Kidney (tissue), 14 donors: Measurements from ENCODE around the gene COL6A1. TPM values are rescaled to one million over a fixed set of nuclear protein-coding genes. Genes with fewer than 3 reads are reported as not detected.

Source experiments
- DNase-seq, 5 donors: peaks; one replicate each; pipeline ENCODE4 v3.0.0-alpha.2; 2013 to 2020
- FAIRE-seq: peaks from 2 replicates; lab custom pipeline; 2012; peaks lifted over from hg19 to GRCh38; lab: Jason Lieb, UNC
- H3K27ac ChIP-seq, 2 donors: one replicate each; pipeline ENCODE4 v1.7.0; 2013; ENCODE audit warnings: low read depth in 2 of 2, low read length in 2 of 2, inconsistent platforms in 1 of 2
- H3K27me3 ChIP-seq: one replicate; pipeline ENCODE4 v1.7.1; 2013; ENCODE audit warnings: low read length, inconsistent platforms; ENCODE audit not compliant: control insufficient read depth, insufficient read depth
- H3K36me3 ChIP-seq, 3 donors: one replicate each; pipeline versions ENCODE4 v1.7.0 to v1.7.1; 2013; ENCODE audit warnings: low read length in 3 of 3, control low read depth in 1 of 3, inconsistent platforms in 1 of 3; ENCODE audit not compliant: insufficient read depth in 3 of 3, control insufficient read depth in 2 of 3
- H3K4me1 ChIP-seq, 3 donors: one replicate each; pipeline versions ENCODE4 v1.7.0 to v1.7.1; 2013; ENCODE audit warnings: low read length in 3 of 3, inconsistent platforms in 1 of 3, low read depth in 1 of 3; ENCODE audit not compliant: control insufficient read depth in 2 of 3, insufficient read depth in 2 of 3
- H3K4me3 ChIP-seq, 3 donors: one replicate each; pipeline versions ENCODE4 v1.7.0 to v1.8.1; 2013; ENCODE audit warnings: low read length in 3 of 3, control low read depth in 1 of 3, inconsistent platforms in 1 of 3
- H3K9ac ChIP-seq, 3 donors: one replicate each; pipeline versions ENCODE4 v1.7.0 to v1.7.1; 2013; ENCODE audit warnings: low read length in 3 of 3, control low read depth in 1 of 3, inconsistent platforms in 1 of 3
- H3K9me3 ChIP-seq, 3 donors: one replicate each; pipeline versions ENCODE4 v1.7.0 to v1.7.1; 2013; ENCODE audit warnings: low read length in 3 of 3, control low read depth in 1 of 3, inconsistent platforms in 1 of 3; ENCODE audit not compliant: control insufficient read depth in 2 of 3, insufficient read depth in 1 of 3
- intact Hi-C: fragments of 100-400 bp; cut with DNase I; formaldehyde crosslinking; loops from one replicate; pipeline ENCODE4 v1.11.1; 2022
- polyA plus RNA-seq: library from polyadenylated mRNA; stranded (reverse); fragments of 350-450 nt; fragmentation: Illumina TruSeq; extraction: RNeasy Lipid Tissue Mini Kit (QIAGEN cat#74804); gene quantifications from one replicate; pipeline ENCODE4 v1.2.3, GENCODE V29; 2014; ENCODE audit warnings: low read depth, low replicate concordance; ENCODE audit not compliant: insufficient read depth
- total RNA-seq: library from RNA; stranded (reverse); fragmentation: NEBNext Ultra II Directional; extraction: Animal tissue kit (Norgen Biotek cat#: 25700); gene quantifications from one replicate; pipeline ENCODE4 v1.2.1, GENCODE V29; 2021
- TF ChIP-seq, protein P1 (sequence below): IDR thresholded peaks from 3 replicates; pipeline ENCODE4 v1.5.1; 2012; ENCODE audit warnings: mild to moderate bottlenecking, moderate library complexity, borderline replicate concordance; ENCODE audit not compliant: insufficient read depth; ENCODE audit errors: extremely low read depth
- donor health status: control.
- donor health status: control.
- donor health status: control.
- donor health status: control.
- donor health status: control.
- donor health status: DM: yes; HTN: yes; CAD: no.
- donor health status: Normal renal cell carcinoma (clear cell type).

Gene COL6A1
- total and polyA plus RNA-seq, 2 donors from 2014 or later, result 112 to 127 TPM

DNA sequence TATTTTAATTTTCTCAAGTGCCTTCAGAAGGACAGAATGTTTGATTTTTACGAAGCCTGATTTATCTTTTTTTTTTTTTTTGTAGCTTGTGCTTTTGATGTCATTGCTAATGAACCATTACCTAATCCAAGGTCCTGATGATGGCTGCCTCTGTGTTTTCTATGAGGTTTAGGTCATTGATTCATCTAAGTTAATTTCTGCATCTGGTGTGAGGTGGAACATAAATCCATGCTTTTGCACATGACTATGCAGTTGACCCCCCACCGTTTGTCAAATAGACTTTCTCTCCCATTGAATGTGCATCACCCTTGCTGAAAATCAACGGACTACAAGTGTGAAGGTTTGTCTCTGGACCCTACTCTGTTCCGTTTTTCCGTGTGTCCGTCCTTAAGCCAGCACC, 50.5 kb downstream of the COL6A1 start:
- Histone ChIP-seq H3K27ac (no peak overlapping the region), H3K4me1 (peaks cover 0 to 2% (median 0%) of the 10 kb centered on the region in 3 donors), H3K36me3 (no peaks in the 10 kb centered on the region), H3K27me3 (no peaks in the 10 kb centered on the region), H3K9me3 (peaks cover 0 to 4% (median 0%) of the 10 kb centered on the region in 3 donors), H3K9ac (no peak overlapping the region), H3K4me3 (no peak overlapping the region)
- FAIRE-seq (no peak), DNase-seq (no peak)
- TF ChIP-seq, protein P1, sequence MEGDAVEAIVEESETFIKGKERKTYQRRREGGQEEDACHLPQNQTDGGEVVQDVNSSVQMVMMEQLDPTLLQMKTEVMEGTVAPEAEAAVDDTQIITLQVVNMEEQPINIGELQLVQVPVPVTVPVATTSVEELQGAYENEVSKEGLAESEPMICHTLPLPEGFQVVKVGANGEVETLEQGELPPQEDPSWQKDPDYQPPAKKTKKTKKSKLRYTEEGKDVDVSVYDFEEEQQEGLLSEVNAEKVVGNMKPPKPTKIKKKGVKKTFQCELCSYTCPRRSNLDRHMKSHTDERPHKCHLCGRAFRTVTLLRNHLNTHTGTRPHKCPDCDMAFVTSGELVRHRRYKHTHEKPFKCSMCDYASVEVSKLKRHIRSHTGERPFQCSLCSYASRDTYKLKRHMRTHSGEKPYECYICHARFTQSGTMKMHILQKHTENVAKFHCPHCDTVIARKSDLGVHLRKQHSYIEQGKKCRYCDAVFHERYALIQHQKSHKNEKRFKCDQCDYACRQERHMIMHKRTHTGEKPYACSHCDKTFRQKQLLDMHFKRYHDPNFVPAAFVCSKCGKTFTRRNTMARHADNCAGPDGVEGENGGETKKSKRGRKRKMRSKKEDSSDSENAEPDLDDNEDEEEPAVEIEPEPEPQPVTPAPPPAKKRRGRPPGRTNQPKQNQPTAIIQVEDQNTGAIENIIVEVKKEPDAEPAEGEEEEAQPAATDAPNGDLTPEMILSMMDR, result no peak
- intact Hi-C loops, result no loop called here

DNA sequence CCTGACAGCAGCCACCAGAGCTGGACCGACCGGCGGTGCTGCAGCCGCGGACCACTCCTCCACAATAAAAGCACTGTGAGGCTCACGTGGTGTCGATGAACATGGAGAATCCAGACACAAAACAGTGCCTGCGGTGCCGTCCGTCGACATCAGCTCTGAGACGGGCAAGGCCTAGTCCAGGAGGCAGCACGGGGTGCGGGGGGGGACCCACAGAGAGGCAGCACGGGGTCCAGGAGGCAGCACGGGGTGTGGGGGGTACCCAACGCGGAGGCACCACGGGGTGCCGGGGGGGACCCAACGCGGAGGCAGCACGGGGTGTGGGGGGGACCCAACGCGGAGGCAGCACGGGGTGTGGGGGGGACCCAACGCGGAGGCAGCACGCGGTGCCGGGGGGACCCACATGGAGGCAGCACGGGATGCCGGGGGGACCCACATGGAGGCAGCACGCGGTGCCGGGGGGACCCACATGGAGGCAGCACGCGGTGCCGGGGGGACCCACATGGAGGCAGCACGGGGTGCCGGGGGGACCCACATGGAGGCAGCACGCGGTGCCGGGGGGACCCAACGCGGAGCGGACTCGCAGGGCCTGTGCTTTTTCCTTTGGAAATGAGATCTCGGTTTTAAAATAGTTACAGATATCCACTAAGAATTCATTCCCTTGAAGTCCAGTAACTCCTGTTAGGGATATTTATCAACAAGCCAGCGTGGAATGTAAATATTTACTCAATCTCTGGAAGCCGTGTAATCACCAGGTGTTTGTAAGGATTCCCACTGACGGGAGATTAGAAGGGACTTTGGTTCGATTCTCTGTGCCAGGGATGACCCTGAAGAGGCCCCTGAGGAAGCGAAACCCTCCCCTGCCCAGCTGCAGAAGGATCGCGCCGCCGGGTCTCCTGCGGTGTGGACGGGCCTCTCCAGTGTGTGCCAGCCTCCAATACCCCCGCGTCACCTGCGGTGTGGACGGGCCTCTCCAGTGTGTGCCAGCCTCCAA, 52.1 kb downstream of the COL6A1 start:
- TF ChIP-seq, protein P1, result no peak
- H3K27me3 ChIP-seq, result no peaks in the 10 kb centered on the region

DNA sequence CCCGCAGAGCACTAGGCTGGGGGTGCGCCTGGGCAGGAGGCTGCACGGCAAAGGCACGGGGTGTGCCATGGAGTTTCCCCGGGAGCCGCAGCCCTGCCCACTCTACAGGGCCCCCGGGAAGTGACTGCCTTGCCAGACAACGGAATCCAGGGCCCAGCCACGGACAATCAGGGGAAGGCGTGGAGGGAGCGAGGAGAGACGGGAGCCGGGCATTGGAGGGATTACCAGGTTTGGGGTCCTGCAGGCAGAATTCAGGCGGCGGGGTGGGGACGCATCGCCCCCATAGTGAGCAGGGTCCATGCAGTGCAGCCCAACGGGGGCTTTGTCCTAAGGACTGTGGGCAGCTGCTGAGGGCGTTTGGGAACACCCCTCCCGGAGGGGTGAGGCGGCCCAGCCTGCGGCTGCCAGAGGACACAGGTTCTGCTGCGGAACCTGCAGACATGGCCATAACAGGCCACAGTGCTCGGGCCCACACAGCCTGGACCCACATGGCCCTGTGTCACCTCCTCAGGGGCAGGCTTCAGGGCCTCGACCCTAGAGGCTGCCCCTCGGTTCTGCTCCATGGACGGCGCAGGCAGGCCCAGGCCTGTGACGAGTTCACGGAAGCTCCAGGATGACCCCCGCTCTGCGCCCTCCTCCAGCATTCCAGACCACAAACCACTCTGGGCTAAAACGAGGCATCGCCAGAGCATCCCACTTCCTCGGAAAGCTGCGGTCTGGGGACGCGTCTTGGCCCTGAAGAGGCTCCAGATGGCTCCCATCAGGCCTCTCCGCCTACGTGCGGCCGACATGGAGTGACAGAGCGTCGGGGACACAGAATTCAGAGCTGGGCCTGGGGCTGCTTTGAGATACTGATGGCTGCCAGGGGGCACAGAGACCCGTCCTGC, 54.5 kb downstream of the COL6A1 start:
- intact Hi-C loops, result no loop called here
- H3K27ac ChIP-seq, result no peak overlapping the region
- FAIRE-seq (no peak), DNase-seq (peak; percentile 73 to 94 (median 86))
- H3K27me3 ChIP-seq, result no peaks in the 10 kb centered on the region
- TF ChIP-seq, protein P1, result no peak
- H3K9ac ChIP-seq, result no peak overlapping the region
- no peak overlapping the region for H3K4me3 ChIP-seq
- H3K9me3 ChIP-seq, result no peaks in the 10 kb centered on the region
- no peaks in the 10 kb centered on the region for H3K4me1 ChIP-seq
- H3K36me3 ChIP-seq, result no peaks in the 10 kb centered on the region

More for the DNA sequence above, 52.1 kb downstream of the COL6A1 start:
- no peak overlapping the region for H3K9ac ChIP-seq
- FAIRE-seq, result no peak
- DNase-seq, result peak in 1 of 5 donors; percentile 50
- H3K4me1 ChIP-seq, result no peaks in the 10 kb centered on the region
- intact Hi-C loops, result no loop called here
- H3K4me3 ChIP-seq, result no peak overlapping the region
- peaks cover 0 to 4% (median 0%) of the 10 kb centered on the region in 3 donors for H3K9me3 ChIP-seq
- no peak overlapping the region for H3K27ac ChIP-seq
- no peaks in the 10 kb centered on the region for H3K36me3 ChIP-seq
